Choroid plexus epithelial cell (primary cell): ENCODE results near the gene PSMG4.

ENCODE experiments used
- DNase-seq: peaks from one replicate; pipeline ENCODE4 v3.0.0-alpha.2; 2010; ENCODE audit warnings: low read depth
- H3K4me3 ChIP-seq: 2 replicates; pipeline ENCODE4 v1.5.1; 2011; ENCODE audit warnings: low read depth, mild to moderate bottlenecking, control low read depth, low read length, moderate library complexity
- TF ChIP-seq, protein P1 (sequence below): conservative IDR thresholded peaks from 2 replicates; pipeline ENCODE4 v1.5.1; 2011; ENCODE audit warnings: low read depth, mild to moderate bottlenecking, control low read depth, inconsistent platforms, low read length, moderate library complexity

PSMG4 gene

DNA sequence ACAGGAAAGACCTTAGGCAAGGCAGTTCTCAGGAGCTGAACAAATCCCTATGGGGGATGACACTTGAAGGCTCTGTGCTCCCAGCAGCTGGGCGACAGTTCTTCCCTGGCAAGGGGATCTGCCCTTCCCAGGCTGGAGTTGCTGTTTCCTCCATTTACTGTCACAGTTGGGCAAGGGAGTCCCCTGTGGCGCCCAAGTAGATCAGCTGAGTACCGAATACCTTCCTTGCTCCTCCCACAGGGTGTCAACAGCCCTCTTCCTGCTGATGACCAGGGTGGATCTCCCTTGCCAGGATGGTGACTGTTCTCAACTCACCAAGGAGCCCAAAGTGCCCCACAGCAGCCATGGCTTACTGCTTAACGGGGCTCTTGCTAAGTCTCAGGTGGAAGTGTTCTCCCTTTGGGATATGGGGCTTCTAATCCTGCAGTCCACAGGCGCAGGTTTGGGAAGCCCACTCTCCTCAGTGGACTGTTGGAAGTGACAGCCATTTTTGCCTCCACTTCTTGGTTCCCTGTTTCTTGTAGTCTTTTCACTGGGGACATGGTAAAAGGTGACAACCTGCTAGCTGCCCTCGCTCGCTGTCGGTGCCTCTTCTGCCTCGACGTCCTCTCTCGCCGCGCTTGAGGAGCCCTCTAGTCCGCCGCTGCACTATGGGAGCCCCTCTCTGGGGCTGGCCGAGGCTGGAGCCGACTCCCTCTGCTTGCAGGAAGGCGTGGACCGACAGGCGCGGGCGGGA is 5.7 kb upstream of the PSMG4 start:
- no peak for DNase-seq
- TF ChIP-seq, protein P1, sequence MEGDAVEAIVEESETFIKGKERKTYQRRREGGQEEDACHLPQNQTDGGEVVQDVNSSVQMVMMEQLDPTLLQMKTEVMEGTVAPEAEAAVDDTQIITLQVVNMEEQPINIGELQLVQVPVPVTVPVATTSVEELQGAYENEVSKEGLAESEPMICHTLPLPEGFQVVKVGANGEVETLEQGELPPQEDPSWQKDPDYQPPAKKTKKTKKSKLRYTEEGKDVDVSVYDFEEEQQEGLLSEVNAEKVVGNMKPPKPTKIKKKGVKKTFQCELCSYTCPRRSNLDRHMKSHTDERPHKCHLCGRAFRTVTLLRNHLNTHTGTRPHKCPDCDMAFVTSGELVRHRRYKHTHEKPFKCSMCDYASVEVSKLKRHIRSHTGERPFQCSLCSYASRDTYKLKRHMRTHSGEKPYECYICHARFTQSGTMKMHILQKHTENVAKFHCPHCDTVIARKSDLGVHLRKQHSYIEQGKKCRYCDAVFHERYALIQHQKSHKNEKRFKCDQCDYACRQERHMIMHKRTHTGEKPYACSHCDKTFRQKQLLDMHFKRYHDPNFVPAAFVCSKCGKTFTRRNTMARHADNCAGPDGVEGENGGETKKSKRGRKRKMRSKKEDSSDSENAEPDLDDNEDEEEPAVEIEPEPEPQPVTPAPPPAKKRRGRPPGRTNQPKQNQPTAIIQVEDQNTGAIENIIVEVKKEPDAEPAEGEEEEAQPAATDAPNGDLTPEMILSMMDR: no peak
- no peak overlapping the region for H3K4me3 ChIP-seq

DNA sequence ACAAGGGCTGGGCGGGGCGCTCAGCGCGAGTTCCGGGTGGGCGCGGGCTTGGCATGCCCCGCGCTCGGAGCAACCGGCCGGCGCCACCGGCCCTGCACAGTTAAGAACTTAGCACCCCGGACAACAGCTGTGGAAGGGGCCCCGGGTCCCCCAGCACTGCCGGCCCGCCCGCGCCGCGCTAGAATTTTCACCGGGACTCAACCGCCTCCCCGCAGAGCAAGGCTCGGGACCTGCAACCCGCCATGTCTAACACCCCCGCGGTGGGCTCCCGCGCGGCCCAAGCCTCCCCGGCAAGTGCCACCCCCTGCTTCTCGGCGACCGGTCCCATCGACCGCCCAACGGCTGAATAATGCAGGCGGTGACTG is 5.2 kb upstream of the PSMG4 start:
- no peak for DNase-seq
- no peak overlapping the region for H3K4me3 ChIP-seq
- TF ChIP-seq, protein P1: no peak

DNA sequence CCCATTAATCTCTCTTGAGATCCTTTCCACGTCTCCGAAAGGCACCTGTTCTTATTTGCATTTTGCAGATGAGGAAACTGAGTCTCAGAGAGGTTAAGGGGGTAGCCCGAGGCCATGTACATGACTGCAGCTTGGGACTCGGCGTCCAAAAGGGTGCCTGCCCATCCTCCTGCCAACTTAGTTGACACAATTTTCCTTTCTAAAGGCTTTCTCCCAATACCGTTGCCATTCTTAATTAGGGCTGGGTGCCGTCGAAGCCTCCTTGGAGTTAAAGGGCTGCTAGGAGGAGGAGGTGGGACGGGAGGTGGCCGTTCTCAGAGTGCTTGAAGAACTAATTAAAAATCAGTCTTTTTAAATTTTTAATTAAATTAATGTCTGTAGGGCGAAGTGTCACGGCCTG is 546 bp upstream of the PSMG4 start:
- H3K4me3 ChIP-seq: peak overlapping the region; percentile 98
- TF ChIP-seq, protein P1: no peak
- no peak for DNase-seq

DNA sequence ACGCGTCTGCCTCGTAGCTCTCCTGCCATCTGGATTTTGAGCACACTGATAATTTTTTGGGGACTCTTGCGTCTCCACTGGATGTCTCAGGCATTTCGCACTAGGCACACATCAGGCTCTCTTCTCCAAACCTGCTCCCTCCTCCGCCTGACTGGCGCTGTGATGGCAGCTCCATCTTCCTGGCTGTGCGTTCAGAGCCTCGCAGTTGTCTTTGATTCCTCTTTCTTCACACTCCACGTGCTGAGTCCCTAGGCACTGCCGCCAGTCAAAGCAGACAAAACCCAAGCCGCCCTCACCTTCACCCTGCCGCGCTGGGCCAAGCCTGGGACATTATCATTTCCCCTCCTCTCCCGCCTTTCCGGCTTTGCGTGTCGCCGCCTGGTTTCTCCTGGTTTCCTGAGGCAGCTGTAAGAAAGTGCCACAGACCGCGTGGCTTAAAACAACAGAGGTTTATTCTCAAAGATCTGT is 778 bp downstream of the PSMG4 start:
- peak overlapping the region; percentile 98 for H3K4me3 ChIP-seq
- DNase-seq: peak; percentile 47
- TF ChIP-seq, protein P1: peak; percentile 22

DNA sequence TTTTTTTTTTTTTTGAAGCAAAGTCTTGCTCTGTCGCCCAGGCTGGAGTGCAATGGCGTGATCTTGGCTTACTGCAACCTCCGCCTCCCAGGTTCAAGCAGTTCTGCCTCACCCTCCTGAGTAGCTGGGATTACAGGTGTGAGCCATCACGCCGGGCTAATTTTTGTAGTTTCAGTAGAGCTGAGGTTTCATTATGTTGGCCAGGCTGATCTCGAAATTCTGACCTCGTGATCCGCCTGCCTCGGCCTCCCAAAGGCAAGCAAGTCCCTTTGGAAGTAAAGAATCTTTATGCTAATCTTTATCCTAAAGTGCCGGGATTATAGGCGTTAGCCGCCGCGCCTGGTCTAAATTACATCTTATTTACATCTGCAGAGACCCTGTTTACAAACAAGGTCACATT is 1.5 kb downstream of the PSMG4 start:
- TF ChIP-seq, protein P1: no peak
- H3K4me3 ChIP-seq: no peak overlapping the region
- no peak for DNase-seq

DNA sequence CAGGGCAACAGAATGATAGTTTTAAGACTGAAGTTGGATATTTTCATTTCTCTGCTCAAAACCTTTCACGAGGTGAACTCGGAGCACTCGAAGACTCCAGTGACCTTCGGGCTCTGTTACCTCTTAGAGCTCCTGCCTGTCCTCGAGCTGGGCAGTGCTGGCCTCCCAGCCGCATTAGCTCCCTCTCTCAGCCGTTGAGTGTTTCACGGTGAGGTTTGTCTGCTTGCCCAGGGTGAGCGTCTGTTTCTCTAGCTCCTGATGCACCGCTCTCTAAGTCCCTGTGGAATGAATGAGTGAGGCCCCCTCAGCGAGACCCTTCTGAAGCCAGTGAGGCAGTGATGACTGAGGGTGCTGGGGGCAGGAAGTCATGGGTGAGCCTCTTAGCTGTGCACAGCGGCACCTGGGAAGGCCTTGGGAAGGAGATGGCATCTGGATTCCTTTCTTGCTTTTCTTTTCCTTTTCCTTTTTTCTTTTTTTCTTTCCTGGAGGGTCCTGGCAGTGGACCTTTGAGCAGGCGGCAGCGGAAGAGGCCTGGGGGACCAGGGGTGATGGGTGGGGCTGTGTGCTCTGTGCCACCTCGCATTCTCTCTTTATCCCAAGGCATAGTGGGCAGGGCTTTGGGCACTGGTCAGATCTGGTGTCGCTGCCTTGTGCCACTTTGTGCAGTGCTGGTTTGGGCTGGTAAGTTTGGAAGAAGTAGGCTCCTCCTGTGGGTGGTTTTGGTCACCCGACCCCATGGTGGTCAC is 2.2 kb downstream of the PSMG4 start:
- no peak for DNase-seq
- TF ChIP-seq, protein P1: no peak
- no peak overlapping the region for H3K4me3 ChIP-seq

DNA sequence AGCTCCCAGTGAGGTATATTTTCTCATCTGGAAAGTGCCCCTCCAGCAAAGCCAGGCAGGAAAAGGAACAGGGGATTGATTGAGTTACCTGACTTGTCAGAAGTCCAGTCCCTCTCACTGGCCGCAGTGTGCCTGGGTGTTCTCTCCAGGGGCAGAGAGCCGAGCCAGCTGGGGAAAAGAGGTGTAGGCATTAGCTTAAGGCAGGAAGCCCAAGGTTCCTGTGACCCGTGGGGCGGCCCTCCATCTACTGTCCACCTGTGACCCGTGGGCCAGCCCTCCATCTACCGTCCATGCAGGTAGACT is 2.7 kb downstream of the PSMG4 start:
- no peak overlapping the region for H3K4me3 ChIP-seq
- no peak for DNase-seq
- TF ChIP-seq, protein P1: no peak
